Left kidney (tissue), 2 donors: ENCODE measurements around the gene POU6F1. TPM values are rescaled to one million over a fixed set of nuclear protein-coding genes. Genes with fewer than 3 reads are reported as not detected.
"Not testable (repeated sequence)": the region's sequence is repeated elsewhere in the genome, so short reads cannot be mapped to it uniquely, and the experiment has no call there.

Experiments used
- DNase-seq: peaks from one replicate; pipeline ENCODE4 v3.0.0-alpha.2; 2013
- polyA plus RNA-seq: library from polyadenylated mRNA; unstranded; fragments of 120-200 nt; gene quantifications from one replicate; pipeline ENCODE4 v1.2.1, GENCODE V29; 2013; ENCODE audit not compliant: insufficient read length

POU6F1 gene
- polyA plus RNA-seq, 1 donor: 8.8 TPM

- DNase-seq: no peak
These were observed 11.4 kb upstream of the POU6F1 start for GRCh38 chr12:51229116-51229809.

GRCh38 chr12:51227962-51228361 is 10.1 kb upstream of the POU6F1 start:
- no peak for DNase-seq

GRCh38 chr12:51227112-51227511 is 9.2 kb upstream of the POU6F1 start:
- DNase-seq: not testable (repeated sequence)

GRCh38 chr12:51225771-51226170 is 7.9 kb upstream of the POU6F1 start:
- no peak for DNase-seq

GRCh38 chr12:51225234-51225633 is 7.4 kb upstream of the POU6F1 start:
- DNase-seq: no peak

GRCh38 chr12:51224625-51225024 is 6.8 kb upstream of the POU6F1 start:
- no peak for DNase-seq

- DNase-seq: no peak
These were observed 4.6 kb upstream of the POU6F1 start for GRCh38 chr12:51222461-51222860.

- not testable (repeated sequence) for DNase-seq
These were observed 2.0 kb upstream of the POU6F1 start for GRCh38 chr12:51219857-51220256.

- DNase-seq: no peak
These were observed 1.5 kb upstream of the POU6F1 start for GRCh38 chr12:51219322-51219721.

GRCh38 chr12:51218607-51219161 is 822 bp upstream of the POU6F1 start:
- DNase-seq: no peak

- DNase-seq: peak; percentile 45
These were observed 512 bp downstream of the POU6F1 start for GRCh38 chr12:51217133-51217967.

- DNase-seq: no peak
These were observed 1.2 kb downstream of the POU6F1 start for GRCh38 chr12:51216642-51217041.

GRCh38 chr12:51214895-51215294 is 3.0 kb downstream of the POU6F1 start:
- DNase-seq: no peak

- no peak for DNase-seq
These were observed 7.0 kb downstream of the POU6F1 start for GRCh38 chr12:51210690-51211395.

GRCh38 chr12:51209259-51209658 is 8.6 kb downstream of the POU6F1 start:
- no peak for DNase-seq

- no peak for DNase-seq
These were observed 9.7 kb downstream of the POU6F1 start for GRCh38 chr12:51208016-51208660.

- DNase-seq: no peak
These were observed 12.5 kb downstream of the POU6F1 start for GRCh38 chr12:51205350-51205749.

- DNase-seq: no peak
These were observed 15.1 kb downstream of the POU6F1 start for GRCh38 chr12:51202718-51203117.

- no peak for DNase-seq
These were observed 17.1 kb downstream of the POU6F1 start for GRCh38 chr12:51200806-51201205.

- DNase-seq: no peak
These were observed 17.7 kb downstream of the POU6F1 start for GRCh38 chr12:51200156-51200555.

GRCh38 chr12:51199366-51199945 is 18.4 kb downstream of the POU6F1 start:
- no peak for DNase-seq
